Smooth muscle cell (in vitro differentiated cells): ENCODE results near the gene CELF4. TPM values are rescaled to one million over a fixed set of nuclear protein-coding genes. Genes with fewer than 3 reads are reported as not detected.

ENCODE experiments used
- DNase-seq: peaks from one replicate; lab custom pipeline; 2025; ENCODE audit not compliant: unreplicated experiment; lab: John Stamatoyannopoulos, UW
- H2AFZ ChIP-seq: fragments of 200-600 bp; sonication (generic); 2 replicates; pipeline ENCODE4 v1.6.0; 2016; ENCODE audit warnings: antibody characterized with exemption, low read depth, mild to moderate bottlenecking
- H3F3A ChIP-seq: fragments of 200-600 bp; sonication (generic); 2 replicates; pipeline ENCODE4 v1.6.0; 2017; ENCODE audit warnings: antibody characterized with exemption, low read depth
- H3K27ac ChIP-seq: fragments of 200-600 bp; sonication (generic); 2 replicates; pipeline ENCODE4 v1.5.1; 2016; ENCODE audit warnings: low read depth, mild to moderate bottlenecking
- H3K27me3 ChIP-seq: fragments of 200-600 bp; sonication (generic); 2 replicates; pipeline ENCODE4 v1.6.1; 2016; ENCODE audit warnings: low read depth, mild to moderate bottlenecking
- H3K36me3 ChIP-seq: fragments of 200-600 bp; sonication (generic); 2 replicates; pipeline ENCODE4 v1.5.1; 2016; ENCODE audit warnings: low read depth
- H3K4me1 ChIP-seq: fragments of 200-600 bp; sonication (generic); 2 replicates; pipeline ENCODE4 v1.5.1; 2016; ENCODE audit warnings: low read depth
- H3K4me2 ChIP-seq: fragments of 200-600 bp; sonication (generic); 2 replicates; pipeline ENCODE4 v1.6.0; 2016; ENCODE audit warnings: mild to moderate bottlenecking
- H3K4me3 ChIP-seq: fragments of 200-600 bp; sonication (generic); 2 replicates; pipeline ENCODE4 v1.5.1; 2016; ENCODE audit warnings: mild to moderate bottlenecking
- H3K79me2 ChIP-seq: fragments of 200-600 bp; sonication (generic); 2 replicates; pipeline ENCODE4 v1.6.0; 2016; ENCODE audit warnings: low read depth, mild to moderate bottlenecking
- H3K9ac ChIP-seq: fragments of 200-600 bp; sonication (generic); 2 replicates; pipeline ENCODE4 v1.6.0; 2016; ENCODE audit warnings: low read depth
- H3K9me3 ChIP-seq: fragments of 200-600 bp; sonication (generic); replicated peaks from 2 replicates; pipeline ENCODE4 v1.5.1; 2016; ENCODE audit warnings: low read depth
- H4K20me1 ChIP-seq: fragments of 200-600 bp; sonication (generic); 2 replicates; pipeline ENCODE4 v1.6.0; 2016; ENCODE audit warnings: low read depth
- WGBS: methylation state at CpG from one replicate; pipeline ENCODE4 v1.1.7; 2016; ENCODE audit warnings: low lambda C conversion rate; 5-methylcytosine and 5-hydroxymethylcytosine counted together
- polyA plus RNA-seq: library from polyadenylated mRNA; unstranded; fragments of >200 nt; fragmentation: Nextera tagmentation; extraction: Ambion mirVana; gene quantifications from 2 replicates; pipeline ENCODE4 v1.2.1, GENCODE V29; 2016
- total RNA-seq: library from RNA; depleted of rRNA; stranded (reverse); fragments of >200 nt; gene quantifications from 2 replicates; pipeline ENCODE4 v1.2.3, GENCODE V29; 2014
- TF ChIP-seq, protein P1 (sequence below): fragments of 200-600 bp; sonication (generic); IDR thresholded peaks from 2 replicates; pipeline ENCODE4 v1.5.1; 2017; ENCODE audit warnings: borderline replicate concordance, mild to moderate bottlenecking, antibody characterized with exemption; ENCODE audit not compliant: insufficient read depth, poor library complexity, severe bottlenecking

CELF4 gene
- total and polyA plus RNA-seq, 2 experiments from 2014 or later: 0.40 TPM; not detected in 1

DNA sequence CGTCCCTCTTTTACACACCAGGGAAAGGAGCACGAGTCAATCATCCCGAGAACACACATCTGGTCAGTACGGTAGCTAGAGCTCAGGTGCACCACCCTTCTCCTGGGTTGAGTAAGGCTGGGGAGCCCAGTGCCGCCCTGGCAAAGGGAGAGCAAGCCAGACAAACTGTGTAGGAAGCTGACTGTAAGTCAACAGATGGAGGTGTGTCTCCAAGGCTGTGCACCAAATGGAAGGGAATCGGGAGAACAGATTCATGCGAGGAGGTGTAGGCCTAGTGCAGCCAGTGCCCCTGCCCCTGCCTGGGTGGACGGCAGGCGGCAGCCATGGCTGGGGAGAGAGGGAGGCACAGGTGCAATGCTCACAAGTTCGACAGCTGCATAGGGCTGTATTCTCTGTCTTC, 65.7 kb downstream of the CELF4 start:
- H3K27ac ChIP-seq: no peak overlapping the region
- H3K9ac ChIP-seq: no peak overlapping the region
- no peaks in the 10 kb centered on the region for H3K36me3 ChIP-seq
- TF ChIP-seq, protein P1, sequence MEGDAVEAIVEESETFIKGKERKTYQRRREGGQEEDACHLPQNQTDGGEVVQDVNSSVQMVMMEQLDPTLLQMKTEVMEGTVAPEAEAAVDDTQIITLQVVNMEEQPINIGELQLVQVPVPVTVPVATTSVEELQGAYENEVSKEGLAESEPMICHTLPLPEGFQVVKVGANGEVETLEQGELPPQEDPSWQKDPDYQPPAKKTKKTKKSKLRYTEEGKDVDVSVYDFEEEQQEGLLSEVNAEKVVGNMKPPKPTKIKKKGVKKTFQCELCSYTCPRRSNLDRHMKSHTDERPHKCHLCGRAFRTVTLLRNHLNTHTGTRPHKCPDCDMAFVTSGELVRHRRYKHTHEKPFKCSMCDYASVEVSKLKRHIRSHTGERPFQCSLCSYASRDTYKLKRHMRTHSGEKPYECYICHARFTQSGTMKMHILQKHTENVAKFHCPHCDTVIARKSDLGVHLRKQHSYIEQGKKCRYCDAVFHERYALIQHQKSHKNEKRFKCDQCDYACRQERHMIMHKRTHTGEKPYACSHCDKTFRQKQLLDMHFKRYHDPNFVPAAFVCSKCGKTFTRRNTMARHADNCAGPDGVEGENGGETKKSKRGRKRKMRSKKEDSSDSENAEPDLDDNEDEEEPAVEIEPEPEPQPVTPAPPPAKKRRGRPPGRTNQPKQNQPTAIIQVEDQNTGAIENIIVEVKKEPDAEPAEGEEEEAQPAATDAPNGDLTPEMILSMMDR: no peak
- no peak overlapping the region for H3K4me3 ChIP-seq
- H3K4me1 ChIP-seq: no peaks in the 10 kb centered on the region
- no peak for DNase-seq
- no peaks in the 10 kb centered on the region for H3K9me3 ChIP-seq
- H3K4me2 ChIP-seq: no peak overlapping the region
- H3K79me2 ChIP-seq: no peaks in the 10 kb centered on the region
- H2AFZ ChIP-seq: no peak overlapping the region
- no peaks in the 10 kb centered on the region for H3K27me3 ChIP-seq
- H3F3A ChIP-seq: no peaks in the 10 kb centered on the region
- H4K20me1 ChIP-seq: no peaks in the 10 kb centered on the region
- WGBS: 95% methylated on average over 10 of the region's 10 CpGs

DNA sequence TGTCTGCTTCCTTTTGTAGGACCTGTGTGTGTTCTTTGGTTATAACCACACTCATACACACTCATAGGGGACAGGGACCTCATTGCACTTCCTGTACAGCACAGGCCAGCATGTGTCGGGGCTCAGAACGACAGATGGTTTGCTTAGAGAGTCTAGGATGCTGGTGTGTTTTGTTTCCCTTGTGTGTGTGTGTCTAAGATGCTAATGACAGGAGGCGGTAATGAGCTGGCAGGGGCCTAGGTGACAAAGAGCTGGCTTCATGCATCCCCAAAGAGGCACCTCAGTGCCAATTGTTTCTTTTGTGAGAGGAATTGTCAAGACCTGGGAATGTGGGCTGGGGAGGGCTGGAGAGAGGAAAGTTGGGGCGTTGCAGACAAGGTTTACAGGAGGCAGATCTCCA, 66.6 kb downstream of the CELF4 start:
- Histone ChIP-seq H3K79me2 (no peaks in the 10 kb centered on the region), H3K27ac (no peak overlapping the region), H3K4me1 (no peaks in the 10 kb centered on the region), H3K4me3 (no peak overlapping the region), H3F3A (no peaks in the 10 kb centered on the region), H3K4me2 (no peak overlapping the region), H4K20me1 (no peaks in the 10 kb centered on the region), H3K27me3 (no peaks in the 10 kb centered on the region), H3K9me3 (no peaks in the 10 kb centered on the region), H3K36me3 (no peaks in the 10 kb centered on the region), H3K9ac (no peak overlapping the region), H2AFZ (no peak overlapping the region)
- TF ChIP-seq, protein P1: no peak
- WGBS: 84% methylated on average over 4 of the region's 4 CpGs
- no peak for DNase-seq

GRCh38 chr18:37497853-37498518, 67.6 kb downstream of the CELF4 start:
- H3K4me2 ChIP-seq: no peak overlapping the region
- H3F3A ChIP-seq: no peaks in the 10 kb centered on the region
- H3K4me1 ChIP-seq: no peaks in the 10 kb centered on the region
- DNase-seq: no peak
- no peak overlapping the region for H2AFZ ChIP-seq
- H3K27me3 ChIP-seq: no peaks in the 10 kb centered on the region
- 85% methylated on average over 1 of the region's 1 CpG for WGBS
- H3K79me2 ChIP-seq: no peaks in the 10 kb centered on the region
- H3K9ac ChIP-seq: no peak overlapping the region
- no peak overlapping the region for H3K4me3 ChIP-seq
- H3K36me3 ChIP-seq: no peaks in the 10 kb centered on the region
- no peak overlapping the region for H3K27ac ChIP-seq
- no peaks in the 10 kb centered on the region for H3K9me3 ChIP-seq
- TF ChIP-seq, protein P1: no peak
- H4K20me1 ChIP-seq: no peaks in the 10 kb centered on the region

DNA sequence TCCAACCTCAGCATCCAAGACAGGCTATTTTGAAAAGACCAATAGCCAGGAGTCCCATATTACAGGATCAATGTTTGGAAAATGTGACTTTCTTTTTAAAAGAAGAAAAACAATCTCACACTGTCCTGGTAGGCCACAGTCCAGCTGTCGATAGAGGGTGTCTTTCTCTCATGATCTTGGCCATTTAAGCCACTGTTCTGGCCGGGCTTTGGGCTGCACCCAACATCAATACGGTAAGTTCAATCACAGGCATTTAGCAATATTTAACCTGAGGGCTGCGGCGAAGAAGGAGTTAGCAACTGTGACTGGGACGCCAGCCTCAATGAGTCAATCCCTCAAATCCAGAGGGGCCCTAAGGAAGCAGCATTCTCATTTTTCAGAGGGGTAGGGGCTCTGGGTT, 69.0 kb downstream of the CELF4 start:
- 92% methylated on average over 6 of the region's 6 CpGs for WGBS
- no peak overlapping the region for H3K4me2 ChIP-seq

More for the DNA sequence above, 69.0 kb downstream of the CELF4 start:
- DNase-seq: no peak
- Histone ChIP-seq H3K79me2 (no peaks in the 10 kb centered on the region), H3K36me3 (no peaks in the 10 kb centered on the region), H2AFZ (no peak overlapping the region), H3K4me3 (no peak overlapping the region), H3K27ac (no peak overlapping the region), H3K4me1 (no peaks in the 10 kb centered on the region), H3F3A (no peaks in the 10 kb centered on the region), H3K9me3 (no peaks in the 10 kb centered on the region), H4K20me1 (no peaks in the 10 kb centered on the region), H3K27me3 (no peaks in the 10 kb centered on the region), H3K9ac (no peak overlapping the region)
- TF ChIP-seq, protein P1: no peak
